Endothelial cell of umbilical vein (primary cell): ENCODE data around the gene GPR18. TPM values are rescaled to one million over a fixed set of nuclear protein-coding genes. Genes with fewer than 3 reads are reported as not detected.

Source experiments
- BruUV-seq: library from RNA; stranded (reverse); fragments of 400-500 nt; replicated peaks from 2 replicates; lab custom pipeline; 2021; lab: Mats Ljungman, UMichigan
- CTCF ChIA-PET: fragments of 300-600, 350-600 bp; sonication (Branson Sonifier 250); formaldehyde crosslinking; loops from one replicate; lab custom pipeline; 2021; ENCODE audit warnings: antibody characterized with exemption, inconsistent platforms; lab: Charles Lee
- POLR2A ChIA-PET: fragments of 300-600, 350-600 bp; sonication (Branson Sonifier 250); formaldehyde crosslinking; loops from one replicate; lab custom pipeline; 2021; ENCODE audit warnings: antibody characterized with exemption, inconsistent platforms; lab: Charles Lee
- DNase-seq: peaks from one replicate; pipeline ENCODE4 v3.0.0-alpha.2; 2011; ENCODE audit warnings: low read depth, low spot score
- FAIRE-seq: peaks from 2 replicates; lab custom pipeline; 2011; peaks lifted over from hg19 to GRCh38; lab: Jason Lieb, UNC
- H2AFZ ChIP-seq: 2 replicates; pipeline ENCODE4 v1.6.0; 2012; ENCODE audit warnings: low read depth, low read length, control low read depth, inconsistent platforms
- H3K27ac ChIP-seq: 2 replicates; pipeline ENCODE4 v1.5.1; 2011; ENCODE audit warnings: low read depth, mild to moderate bottlenecking, control low read depth, low read length, moderate library complexity; ENCODE audit not compliant: insufficient read depth
- H3K27me3 ChIP-seq, 2 experiments: 2 replicates each; pipeline versions ENCODE4 v1.6.0 to v1.6.1; 2011; ENCODE audit warnings: low read length in 2 of 2, mixed read lengths in 1 of 2; ENCODE audit not compliant: control insufficient read depth in 2 of 2, insufficient read depth in 2 of 2
- H3K36me3 ChIP-seq, 2 experiments: 2 replicates in 1 of 2; 3 replicates in 1 of 2; pipeline ENCODE4 v1.5.1; 2011; ENCODE audit warnings: low read length in 2 of 2, mild to moderate bottlenecking in 1 of 2, moderate library complexity in 1 of 2; ENCODE audit not compliant: control insufficient read depth in 2 of 2, insufficient read depth in 2 of 2; ENCODE audit errors: extremely low read depth in 1 of 2
- H3K4me1 ChIP-seq: 3 replicates; pipeline ENCODE4 v1.5.1; 2011; ENCODE audit warnings: mild to moderate bottlenecking, low read length; ENCODE audit not compliant: control insufficient read depth, insufficient read depth; ENCODE audit errors: extremely low read depth
- H3K4me2 ChIP-seq: 2 replicates; pipeline ENCODE4 v1.6.1; 2011; ENCODE audit warnings: low read length, control low read depth, mixed read lengths; ENCODE audit not compliant: insufficient read depth
- H3K4me3 ChIP-seq, 3 experiments: fragments of 200-600 bp in 1 of 3; sonication (generic), shearing (Covaris generic) in 1 of 3; replicated peaks in 1 of 3; 2 replicates each; pipeline ENCODE4 v1.5.1; 2011 to 2016; ENCODE audit warnings: control low read depth in 3 of 3, low read length in 3 of 3, mild to moderate bottlenecking in 2 of 3, inconsistent platforms in 1 of 3, low read depth in 1 of 3, moderate library complexity in 1 of 3; ENCODE audit not compliant: insufficient read depth in 1 of 3
- H3K79me2 ChIP-seq: 2 replicates; pipeline ENCODE4 v1.6.0; 2012; ENCODE audit warnings: low read length, inconsistent platforms; ENCODE audit not compliant: control insufficient read depth, insufficient read depth
- H3K9ac ChIP-seq: replicated peaks from 2 replicates; pipeline ENCODE3; 2011; ENCODE audit warnings: low read length, control low read depth; ENCODE audit not compliant: insufficient read depth; ENCODE audit errors: extremely low read depth
- H3K9me1 ChIP-seq: replicated peaks from 3 replicates; pipeline ENCODE4 v1.6.0; 2011; ENCODE audit warnings: mild to moderate bottlenecking, low read length; ENCODE audit not compliant: control insufficient read depth, insufficient read depth; ENCODE audit errors: extremely low read depth
- H3K9me3 ChIP-seq: replicated peaks from 2 replicates; pipeline ENCODE4 v1.5.1; 2012; ENCODE audit warnings: low read length, inconsistent platforms; ENCODE audit not compliant: control insufficient read depth, insufficient read depth
- H4K20me1 ChIP-seq: replicated peaks from 2 replicates; pipeline ENCODE3; 2011; ENCODE audit warnings: mild to moderate bottlenecking, low read length; ENCODE audit not compliant: control insufficient read depth, insufficient read depth; ENCODE audit errors: extremely low read depth
- CTCF ChIP-seq, 2 donors: IDR thresholded peaks; 1 replicate in 1 of 2; 2 replicates in 1 of 2; pipeline ENCODE4 v1.5.1; 2011; ENCODE audit warnings: low read length in 2 of 2, mild to moderate bottlenecking in 2 of 2, moderate library complexity in 2 of 2, control low read depth in 1 of 2, inconsistent platforms in 1 of 2, low read depth in 1 of 2; ENCODE audit not compliant: insufficient read depth in 1 of 2; ENCODE audit errors: extremely low read depth in 1 of 2
- FOS ChIP-seq: IDR thresholded peaks from 2 replicates; pipeline ENCODE4 v1.6.1; 2011; ENCODE audit warnings: mild to moderate bottlenecking, low read length, moderate library complexity, borderline replicate concordance; ENCODE audit not compliant: insufficient read depth
- GATA2 ChIP-seq: IDR thresholded peaks from 2 replicates; pipeline ENCODE4 v1.7.0; 2011; ENCODE audit warnings: low read depth, mild to moderate bottlenecking, moderate library complexity, mixed read lengths, low read length; ENCODE audit not compliant: insufficient read length, insufficient read depth
- JUN ChIP-seq: IDR thresholded peaks from 2 replicates; pipeline ENCODE4 v1.6.1; 2011; ENCODE audit warnings: borderline replicate concordance, low read depth; ENCODE audit not compliant: insufficient read length, insufficient read depth
- MYC ChIP-seq: IDR thresholded peaks from one replicate; pipeline ENCODE4 v1.6.1; 2011; ENCODE audit warnings: mild to moderate bottlenecking, low read depth, low read length
- POLR2A ChIP-seq: IDR thresholded peaks from 2 replicates; pipeline ENCODE4 v1.6.1; 2012; ENCODE audit warnings: low read depth, mild to moderate bottlenecking, control low read depth, low read length
- POLR2AphosphoS5 ChIP-seq: IDR thresholded peaks from 2 replicates; pipeline ENCODE4 v1.6.1; 2012; ENCODE audit warnings: low read depth, mild to moderate bottlenecking, control low read depth, low read length, moderate library complexity; ENCODE audit not compliant: insufficient read depth
- dilution Hi-C: fragments of 300-500 bp; cut with MboI; formaldehyde crosslinking; loops from one replicate; pipeline ENCODE4 v1.15.0; 2019; ENCODE audit warnings: low sequenced_read_pairs; ENCODE audit not compliant: extremely low pct_ligation_motif_present
- intact Hi-C: fragments of 100-400 bp; cut with micrococcal nuclease; formaldehyde crosslinking; loops from one replicate; pipeline ENCODE4 v1.10.0; 2022
- polyA plus RNA-seq, 4 experiments: library from polyadenylated mRNA; depleted of rRNA in 3 of 4; stranded (reverse) in 3 of 4; unstranded in 1 of 4; fragments of >200 nt; gene quantifications; 2 replicates each; pipeline versions ENCODE4 v1.2.1 to v1.2.3, GENCODE V29; 2011 to 2012; ENCODE audit warnings: missing spikeins in 1 of 4
- total RNA-seq: library from RNA; stranded (reverse); gene quantifications from 2 replicates; pipeline ENCODE4 v1.2.3, GENCODE V29; 2021

Gene GPR18
- total and polyA plus RNA-seq, 2 donors (not counting 3 experiments of a cell fraction or from before 2014, with no cell fraction given) = not detected

- ChIA-PET POLR2A (interaction anchor here (0.7 kb wide), 1 partner anchor 565 kb away, joined by 5 read pairs; no protein-coding TSS in a partner anchor), CTCF (interaction anchor here (0.5 to 9.8 kb wide), 7 partner anchors 53 to 169 kb away, joined by 3 to 289 read pairs (median 12); partner anchors contain the start of gene UBAC2)
- H2AFZ ChIP-seq = no peak overlapping the region
- no peaks in the 10 kb centered on the region for H4K20me1 ChIP-seq
- no peak overlapping the region for H3K4me2 ChIP-seq
- H3K9ac ChIP-seq = no peak overlapping the region
- FAIRE-seq (no peak), DNase-seq (no peak)
- H3K4me3 ChIP-seq = no peak overlapping the region
- TF ChIP-seq FOS (no peak), MYC (no peak), POLR2AphosphoS5 (no peak), GATA2 (no peak), POLR2A (no peak), JUN (no peak), CTCF (IDR thresholded peaks at IDR 0.05; ENCODE audit: extremely low read depth in 1 of 2, insufficient read depth in 1 of 2, low read depth in 1 of 2, low read length in 2 of 2) (no peak)
- H3K27me3 ChIP-seq = no peaks in the 10 kb centered on the region
- H3K27ac ChIP-seq = no peak overlapping the region
- H3K4me1 ChIP-seq = peaks cover 9% of the 10 kb centered on the region
- intact Hi-C loops = loop anchor here (2.0 to 10.0 kb wide), 4 partner anchors 53 to 233 kb away; no protein-coding TSS in a partner anchor
- BruUV-seq = no TSS peak
- H3K79me2 ChIP-seq = no peaks in the 10 kb centered on the region
- H3K9me3 ChIP-seq = no peaks in the 10 kb centered on the region
- peaks cover 0 to 2% of the 10 kb centered on the region in 2 experiments for H3K36me3 ChIP-seq
- dilution Hi-C loops = loop anchor here (25.0 kb wide), 1 partner anchor 106 kb away; no protein-coding TSS in a partner anchor
- no peaks in the 10 kb centered on the region for H3K9me1 ChIP-seq
These were observed 9.7 kb upstream of the GPR18 start for GRCh38 chr13:99267927-99268326.
